A673 (cell line): ENCODE measurements around the gene ANKRD55.
"Not testable (repeated sequence)": the region's sequence is repeated elsewhere in the genome, so short reads cannot be mapped to it uniquely, and the experiment has no call there.

Experiments
- EZH2 ChIP-seq: fragments of 200-600 bp; sonication (generic); IDR thresholded peaks from 2 replicates; pipeline ENCODE4 v1.6.1; 2017; ENCODE audit warnings: borderline replicate concordance, low read depth, mild to moderate bottlenecking, mixed read lengths, antibody characterized with exemption, low read length; ENCODE audit not compliant: poor library complexity, severe bottlenecking
- TF ChIP-seq, protein P1 (sequence below): fragments of 300-800, 200-600 bp; sonication (generic); conservative IDR thresholded peaks from 2 replicates; pipeline ENCODE4 v1.5.1; 2017; ENCODE audit warnings: low read depth, mild to moderate bottlenecking, antibody characterized with exemption, low read length, moderate library complexity, mixed read lengths

DNA sequence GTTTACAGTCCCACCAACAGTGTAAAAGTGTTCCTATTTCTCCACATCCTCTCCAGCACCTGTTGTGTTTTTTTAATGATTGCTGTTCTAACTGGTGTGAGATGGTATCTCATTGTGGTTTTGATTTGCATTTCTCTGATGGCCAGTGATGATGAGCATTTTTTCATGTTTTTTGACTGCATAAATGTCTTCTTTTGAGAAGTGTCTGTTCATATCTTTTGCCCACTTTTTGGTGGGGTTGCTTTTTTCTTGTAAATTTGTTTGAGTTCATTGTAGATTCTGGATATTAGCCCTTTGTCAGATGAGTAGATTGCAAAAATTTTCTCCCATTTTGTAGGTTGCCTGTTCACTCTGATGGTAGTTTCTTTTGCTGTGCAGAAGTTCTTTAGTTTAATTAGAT is 29.2 kb downstream of the ANKRD55 start:
- TF ChIP-seq, protein P1, sequence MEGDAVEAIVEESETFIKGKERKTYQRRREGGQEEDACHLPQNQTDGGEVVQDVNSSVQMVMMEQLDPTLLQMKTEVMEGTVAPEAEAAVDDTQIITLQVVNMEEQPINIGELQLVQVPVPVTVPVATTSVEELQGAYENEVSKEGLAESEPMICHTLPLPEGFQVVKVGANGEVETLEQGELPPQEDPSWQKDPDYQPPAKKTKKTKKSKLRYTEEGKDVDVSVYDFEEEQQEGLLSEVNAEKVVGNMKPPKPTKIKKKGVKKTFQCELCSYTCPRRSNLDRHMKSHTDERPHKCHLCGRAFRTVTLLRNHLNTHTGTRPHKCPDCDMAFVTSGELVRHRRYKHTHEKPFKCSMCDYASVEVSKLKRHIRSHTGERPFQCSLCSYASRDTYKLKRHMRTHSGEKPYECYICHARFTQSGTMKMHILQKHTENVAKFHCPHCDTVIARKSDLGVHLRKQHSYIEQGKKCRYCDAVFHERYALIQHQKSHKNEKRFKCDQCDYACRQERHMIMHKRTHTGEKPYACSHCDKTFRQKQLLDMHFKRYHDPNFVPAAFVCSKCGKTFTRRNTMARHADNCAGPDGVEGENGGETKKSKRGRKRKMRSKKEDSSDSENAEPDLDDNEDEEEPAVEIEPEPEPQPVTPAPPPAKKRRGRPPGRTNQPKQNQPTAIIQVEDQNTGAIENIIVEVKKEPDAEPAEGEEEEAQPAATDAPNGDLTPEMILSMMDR = not testable (repeated sequence)
- not testable (repeated sequence) for TF ChIP-seq EZH2
